Central memory CD4-positive, alpha-beta T cell (primary cell): Measurements from ENCODE around the gene MC2R.
"Not testable (repeated sequence)": the region's sequence is repeated elsewhere in the genome, so short reads cannot be mapped to it uniquely, and the experiment has no call there.

ENCODE experiments used
- DNase-seq: peaks from one replicate; pipeline ENCODE4 v3.0.0; 2022

MC2R gene

GRCh38 chr18:13892098-13892497 is 23.2 kb downstream of the MC2R start:
- no peak for DNase-seq

GRCh38 chr18:13890761-13891361 is 24.5 kb downstream of the MC2R start:
- no peak for DNase-seq

DNA sequence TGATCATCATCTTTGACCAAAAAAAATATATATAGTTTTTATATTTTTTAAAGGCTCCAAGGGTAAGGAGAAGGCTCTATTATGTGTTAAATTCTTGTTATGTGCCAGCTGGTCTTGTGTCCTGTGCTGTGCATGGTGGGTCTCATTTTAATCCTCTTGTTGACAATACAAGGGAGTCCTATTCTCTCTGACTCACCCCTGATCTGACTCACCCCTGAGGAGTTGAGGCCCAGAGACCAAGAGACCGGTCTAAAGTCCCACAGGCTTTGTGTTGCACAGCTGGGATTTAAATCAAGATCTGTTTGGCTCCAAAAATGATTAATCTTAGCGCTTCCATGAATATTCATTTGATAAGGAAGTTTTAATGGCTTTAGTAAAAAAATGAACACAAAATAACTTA is 25.7 kb downstream of the MC2R start:
- DNase-seq, result no peak

DNA sequence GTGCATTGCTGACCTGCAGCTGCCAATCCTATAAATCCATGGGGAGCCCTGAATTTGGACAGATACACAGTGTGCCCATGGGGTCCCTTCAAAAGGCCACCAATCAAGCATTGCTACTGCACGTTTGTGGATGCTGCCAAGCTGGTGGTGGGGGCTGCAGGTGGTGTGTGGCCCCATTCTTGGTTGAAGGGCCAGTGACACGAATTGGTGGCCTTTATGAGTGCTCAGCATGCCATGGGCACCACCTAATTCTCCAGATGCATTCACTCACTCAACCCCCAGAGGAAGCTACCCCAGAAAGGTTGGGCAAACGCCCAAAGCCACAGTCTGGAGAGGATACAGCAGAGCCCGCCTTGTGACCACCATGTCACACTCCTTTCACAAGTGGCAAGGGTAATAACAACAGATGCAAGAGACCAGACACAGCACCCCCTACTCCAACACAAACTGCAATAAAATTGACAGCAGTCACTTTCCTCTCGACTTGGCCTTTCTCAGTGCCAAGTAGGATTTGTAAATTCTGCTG is 27.1 kb downstream of the MC2R start:
- no peak for DNase-seq

DNA sequence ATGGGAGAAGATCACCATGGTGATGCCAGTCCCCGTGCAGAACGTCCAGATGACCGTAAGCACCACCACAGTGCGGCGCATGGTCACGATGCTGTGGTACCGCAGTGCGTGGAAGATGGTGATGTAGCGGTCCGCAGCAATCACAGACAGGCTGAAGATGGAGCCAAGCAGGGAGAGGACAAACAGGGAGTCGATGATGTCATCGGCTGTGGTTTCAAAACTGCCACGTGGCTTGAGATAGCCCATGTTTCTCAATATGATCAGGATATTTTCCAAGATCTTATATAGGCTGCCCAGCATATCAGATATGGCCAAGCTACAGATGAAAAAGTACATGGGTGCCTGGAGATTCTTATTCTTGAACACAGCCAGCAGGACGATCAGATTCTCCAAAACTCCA is 30.3 kb downstream of the MC2R start:
- no peak for DNase-seq

- DNase-seq, result no peak
Measured at GRCh38 chr18:13879937-13880336, 35.4 kb downstream of the MC2R start.

DNA sequence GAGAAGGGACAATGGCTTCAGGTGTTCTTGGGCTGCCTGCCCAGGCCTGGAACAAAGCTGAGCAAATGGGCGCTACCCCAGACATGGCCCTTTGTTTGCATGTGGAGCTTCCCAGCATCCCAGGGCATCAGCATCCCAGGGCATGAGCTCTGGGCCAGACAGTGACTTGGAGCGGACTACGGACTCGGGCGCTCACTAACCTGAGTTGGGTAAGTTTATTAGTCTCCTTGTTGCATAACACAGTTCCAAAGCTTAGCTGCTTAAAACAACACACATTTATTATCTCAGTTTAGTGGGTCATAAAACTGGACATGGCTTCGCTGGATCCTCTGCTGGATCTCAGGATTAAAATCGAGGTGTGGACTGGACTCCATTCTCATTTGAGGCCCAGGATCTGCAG is 35.8 kb downstream of the MC2R start:
- no peak for DNase-seq

- DNase-seq, result no peak
Measured at GRCh38 chr18:13878857-13879256, 36.5 kb downstream of the MC2R start.

DNA sequence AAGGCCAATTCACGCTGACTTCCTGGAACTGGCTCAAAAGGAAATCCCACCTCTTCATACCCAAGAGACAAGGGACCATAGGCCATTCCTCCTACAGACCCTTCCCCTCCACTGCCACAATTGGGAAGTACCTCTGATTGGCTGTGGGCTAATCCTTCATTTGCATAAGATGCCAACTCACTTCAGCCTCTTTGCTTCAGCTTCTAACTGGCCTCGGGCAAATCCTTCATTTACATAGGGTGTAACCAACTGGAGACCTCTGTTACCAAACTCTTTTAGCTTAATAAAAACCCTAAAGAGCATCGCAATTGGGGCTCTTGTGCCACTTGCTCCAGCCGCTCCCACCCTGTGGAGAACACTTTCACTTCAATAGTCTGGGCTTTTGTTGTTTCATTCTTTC is 38.2 kb downstream of the MC2R start:
- no peak for DNase-seq

- DNase-seq, result no peak
Measured at GRCh38 chr18:13874558-13874957, 40.8 kb downstream of the MC2R start.

GRCh38 chr18:13872932-13873331 is 42.4 kb downstream of the MC2R start:
- no peak for DNase-seq

GRCh38 chr18:13872373-13872772 is 43.0 kb downstream of the MC2R start:
- DNase-seq, result no peak

DNA sequence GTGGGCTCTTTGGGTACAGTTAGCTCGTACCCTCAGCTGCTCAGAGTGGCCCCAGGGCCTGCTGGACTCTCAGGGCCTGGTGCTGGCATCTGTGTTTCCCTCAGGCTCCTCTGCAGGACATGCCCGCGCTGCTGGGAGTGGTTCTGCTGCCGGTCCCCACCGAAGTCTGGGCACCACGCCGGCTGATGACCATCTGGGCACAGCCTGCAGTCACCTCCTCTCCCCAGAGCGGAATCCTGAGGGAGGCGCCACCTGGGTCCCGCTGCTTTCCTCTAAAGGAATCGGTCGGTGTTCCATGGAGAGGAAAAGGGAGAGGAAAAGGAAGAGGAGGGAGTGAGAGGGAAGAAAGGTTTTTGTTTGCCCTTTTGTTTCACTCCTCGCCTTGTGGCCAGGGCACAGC is 43.6 kb downstream of the MC2R start:
- DNase-seq, result no peak

DNA sequence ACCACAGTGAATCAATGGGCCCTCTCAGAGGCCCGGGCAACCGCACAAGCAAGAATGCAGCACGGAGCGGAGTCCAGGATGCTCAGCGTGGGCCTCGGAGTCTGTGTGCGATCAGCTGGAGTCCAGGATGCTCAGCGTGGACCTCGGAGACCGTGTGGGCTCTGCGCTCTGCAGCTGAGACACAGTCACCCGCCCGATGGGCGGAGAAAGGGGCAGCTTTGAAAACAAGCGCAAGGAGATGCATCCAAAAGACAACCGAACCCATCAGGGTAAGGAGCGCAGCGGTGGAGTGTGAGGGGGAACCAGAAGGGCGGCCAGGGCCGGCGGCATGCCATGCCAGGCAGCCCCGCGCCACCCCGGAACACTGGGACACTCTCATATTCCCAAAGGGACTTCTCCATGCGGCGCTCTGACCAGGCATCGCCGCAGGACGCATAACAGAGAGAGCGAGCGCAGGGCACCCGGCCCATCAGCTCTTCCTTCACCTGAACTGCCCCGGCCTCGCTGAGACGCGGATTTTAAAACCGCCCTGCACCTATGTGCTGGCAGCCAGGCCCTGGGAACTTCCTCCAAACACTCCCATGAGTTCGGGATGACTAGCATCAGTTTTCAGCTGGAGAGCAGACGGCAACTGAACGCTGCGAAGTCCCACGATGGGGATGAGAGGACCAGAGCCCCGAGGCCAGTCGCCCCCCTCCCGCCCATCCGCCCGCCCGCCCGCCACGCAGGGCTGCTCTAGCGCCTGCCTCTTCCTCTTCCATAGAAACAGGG is 46.6 kb downstream of the MC2R start:
- DNase-seq, result no peak

DNA sequence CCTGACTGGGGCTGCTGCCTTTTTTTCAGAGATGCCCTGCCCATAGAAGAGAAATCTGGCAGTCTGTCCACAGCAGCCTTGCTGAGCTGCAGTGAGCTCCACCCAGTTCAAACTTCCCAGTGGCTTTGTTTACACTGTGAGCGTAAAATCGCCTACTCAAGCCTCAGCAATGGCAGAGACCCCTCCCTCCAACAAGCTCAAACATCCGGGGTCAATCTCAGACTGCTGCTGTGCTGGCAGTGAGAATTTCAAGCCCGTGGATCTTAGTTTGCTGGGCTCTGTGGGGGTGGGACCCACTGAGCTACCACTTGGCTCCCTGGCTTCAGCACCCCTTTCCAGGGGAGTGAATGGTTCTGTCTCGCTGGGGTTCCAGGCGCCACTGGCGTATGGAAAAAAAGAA is 52.4 kb downstream of the MC2R start:
- DNase-seq, result not testable (repeated sequence)

- no peak for DNase-seq
Measured at GRCh38 chr18:13849791-13850190, 65.5 kb downstream of the MC2R start.

GRCh38 chr18:13836559-13836958 is 78.8 kb downstream of the MC2R start:
- DNase-seq, result no peak

DNA sequence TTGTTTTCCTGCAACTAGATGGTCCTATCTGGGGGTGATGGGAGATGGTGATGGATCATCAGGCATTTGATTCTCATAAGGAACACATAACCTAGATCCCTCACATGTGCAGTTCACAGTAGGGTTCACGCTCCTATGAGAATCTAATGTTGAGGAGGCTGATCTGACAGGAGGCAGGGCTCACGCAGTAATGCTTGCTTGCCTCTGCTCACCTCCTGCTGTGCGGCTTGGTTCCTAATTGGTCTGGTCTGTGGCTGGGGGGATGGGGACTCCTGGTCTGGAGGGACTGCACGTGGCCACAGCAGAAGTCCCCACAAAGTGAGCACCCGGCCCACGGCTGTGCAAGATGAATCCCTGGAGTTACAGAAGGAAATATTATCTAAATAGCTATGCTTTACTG is 80.1 kb downstream of the MC2R start:
- no peak for DNase-seq

DNA sequence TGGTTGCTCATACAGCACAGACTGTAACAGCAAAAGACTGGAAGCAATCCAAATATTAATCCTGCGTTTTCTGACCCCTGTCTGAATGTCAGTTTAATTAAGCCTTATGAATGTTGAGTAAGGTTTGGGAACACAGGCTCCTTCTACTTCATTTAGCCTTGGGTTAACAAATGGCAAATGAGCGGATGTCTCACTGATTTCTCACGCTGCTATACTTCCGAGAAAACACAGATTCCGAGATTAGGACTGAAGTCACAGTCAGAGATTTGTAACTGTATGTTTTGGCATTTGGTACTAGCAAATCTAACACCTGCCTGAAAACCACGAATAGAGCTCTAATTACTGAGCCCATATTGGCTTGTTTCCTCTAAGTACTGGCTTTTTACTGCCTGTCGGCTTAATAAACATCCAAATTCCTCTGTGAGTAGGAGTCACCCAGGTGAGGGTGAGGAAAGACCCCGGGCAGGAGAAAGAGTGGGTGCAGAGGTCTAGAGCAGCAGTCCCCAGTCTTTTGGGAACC is 80.8 kb downstream of the MC2R start:
- DNase-seq, result no peak
